Measurements from ENCODE around the gene KCNIP4.

DNA sequence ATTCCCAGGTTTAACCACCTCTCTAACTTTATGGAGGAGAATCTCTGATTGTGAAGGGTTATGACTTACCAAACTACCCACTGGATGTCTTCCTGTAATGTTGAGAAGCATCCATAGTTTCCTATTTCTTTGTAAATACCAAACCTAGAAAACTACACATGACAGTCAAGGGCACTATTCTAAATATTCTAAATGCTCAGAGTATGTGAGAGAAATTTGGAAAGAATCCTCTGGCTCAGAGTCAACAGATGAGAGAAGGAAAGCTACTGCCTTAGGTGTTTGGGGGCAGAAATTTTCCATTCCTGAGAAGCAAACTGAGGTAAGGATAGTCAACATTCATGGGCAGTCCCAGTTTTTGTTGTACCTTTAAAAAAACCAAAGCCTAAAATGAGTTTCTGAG lies 155.8 kb downstream of the KCNIP4 start:
- TF ChIP-seq, protein P1, sequence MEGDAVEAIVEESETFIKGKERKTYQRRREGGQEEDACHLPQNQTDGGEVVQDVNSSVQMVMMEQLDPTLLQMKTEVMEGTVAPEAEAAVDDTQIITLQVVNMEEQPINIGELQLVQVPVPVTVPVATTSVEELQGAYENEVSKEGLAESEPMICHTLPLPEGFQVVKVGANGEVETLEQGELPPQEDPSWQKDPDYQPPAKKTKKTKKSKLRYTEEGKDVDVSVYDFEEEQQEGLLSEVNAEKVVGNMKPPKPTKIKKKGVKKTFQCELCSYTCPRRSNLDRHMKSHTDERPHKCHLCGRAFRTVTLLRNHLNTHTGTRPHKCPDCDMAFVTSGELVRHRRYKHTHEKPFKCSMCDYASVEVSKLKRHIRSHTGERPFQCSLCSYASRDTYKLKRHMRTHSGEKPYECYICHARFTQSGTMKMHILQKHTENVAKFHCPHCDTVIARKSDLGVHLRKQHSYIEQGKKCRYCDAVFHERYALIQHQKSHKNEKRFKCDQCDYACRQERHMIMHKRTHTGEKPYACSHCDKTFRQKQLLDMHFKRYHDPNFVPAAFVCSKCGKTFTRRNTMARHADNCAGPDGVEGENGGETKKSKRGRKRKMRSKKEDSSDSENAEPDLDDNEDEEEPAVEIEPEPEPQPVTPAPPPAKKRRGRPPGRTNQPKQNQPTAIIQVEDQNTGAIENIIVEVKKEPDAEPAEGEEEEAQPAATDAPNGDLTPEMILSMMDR (IDR thresholded peaks at IDR 0.05), result no peak
- TF ChIP-seq EZH2 (IDR thresholded peaks at IDR 0.05; ENCODE audit: borderline replicate concordance, insufficient read depth, low read depth, low read length, poor library complexity, severe bottlenecking), result no peak
